ENCODE results near the gene BBS2.
A peak's percentile ranks its signal among the peaks of the same experiment; 100 is the strongest.

BBS2 gene, protein sequence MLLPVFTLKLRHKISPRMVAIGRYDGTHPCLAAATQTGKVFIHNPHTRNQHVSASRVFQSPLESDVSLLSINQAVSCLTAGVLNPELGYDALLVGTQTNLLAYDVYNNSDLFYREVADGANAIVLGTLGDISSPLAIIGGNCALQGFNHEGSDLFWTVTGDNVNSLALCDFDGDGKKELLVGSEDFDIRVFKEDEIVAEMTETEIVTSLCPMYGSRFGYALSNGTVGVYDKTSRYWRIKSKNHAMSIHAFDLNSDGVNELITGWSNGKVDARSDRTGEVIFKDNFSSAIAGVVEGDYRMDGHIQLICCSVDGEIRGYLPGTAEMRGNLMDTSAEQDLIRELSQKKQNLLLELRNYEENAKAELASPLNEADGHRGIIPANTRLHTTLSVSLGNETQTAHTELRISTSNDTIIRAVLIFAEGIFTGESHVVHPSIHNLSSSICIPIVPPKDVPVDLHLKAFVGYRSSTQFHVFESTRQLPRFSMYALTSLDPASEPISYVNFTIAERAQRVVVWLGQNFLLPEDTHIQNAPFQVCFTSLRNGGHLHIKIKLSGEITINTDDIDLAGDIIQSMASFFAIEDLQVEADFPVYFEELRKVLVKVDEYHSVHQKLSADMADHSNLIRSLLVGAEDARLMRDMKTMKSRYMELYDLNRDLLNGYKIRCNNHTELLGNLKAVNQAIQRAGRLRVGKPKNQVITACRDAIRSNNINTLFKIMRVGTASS

GRCh38 chr16:56519459-56520250, at the start of gene BBS2:
Gene BBS2 (minus strand): TSS chr16:56520024. CDS start chr16:56519862, 162 bp downstream.
- DNase-seq (ENCODE audit: low read depth in 2 of 2), result peak; percentile 86 to 87

GRCh38 chr16:56564793-56565477, 45.1 kb upstream of the BBS2 start, which contains the start of gene MT4:
Gene MT4 (plus strand): TSS chr16:56565073. CDS start chr16:56565129, 56 bp downstream.
- DNase-seq (ENCODE audit: low read depth in 2 of 2), result no peak

GRCh38 chr16:56561126-56561525, 41.3 kb upstream of the BBS2 start:
- DNase-seq (ENCODE audit: low read depth in 2 of 2), result no peak

DNA sequence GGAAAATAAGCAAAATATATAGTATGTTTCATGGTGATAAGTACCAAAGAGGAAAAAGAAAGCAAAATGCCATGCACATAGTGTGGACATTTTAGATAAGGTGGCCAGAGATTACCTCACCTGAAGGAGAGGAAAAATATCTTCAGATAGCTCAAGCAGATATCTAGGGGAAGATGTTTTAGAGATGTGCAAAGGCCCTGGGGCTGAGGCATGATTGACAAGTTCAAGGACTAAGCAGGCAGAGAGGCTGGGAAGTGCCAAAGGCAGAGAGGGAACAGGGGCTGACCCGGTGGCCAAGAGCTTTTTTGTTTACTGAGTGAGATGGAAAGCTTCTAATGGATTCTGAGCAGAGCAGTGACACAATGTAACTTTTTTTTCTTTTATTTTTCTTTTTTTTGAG, 40.6 kb upstream of the BBS2 start:
- no peak for DNase-seq (ENCODE audit: low read depth in 2 of 2)

DNA sequence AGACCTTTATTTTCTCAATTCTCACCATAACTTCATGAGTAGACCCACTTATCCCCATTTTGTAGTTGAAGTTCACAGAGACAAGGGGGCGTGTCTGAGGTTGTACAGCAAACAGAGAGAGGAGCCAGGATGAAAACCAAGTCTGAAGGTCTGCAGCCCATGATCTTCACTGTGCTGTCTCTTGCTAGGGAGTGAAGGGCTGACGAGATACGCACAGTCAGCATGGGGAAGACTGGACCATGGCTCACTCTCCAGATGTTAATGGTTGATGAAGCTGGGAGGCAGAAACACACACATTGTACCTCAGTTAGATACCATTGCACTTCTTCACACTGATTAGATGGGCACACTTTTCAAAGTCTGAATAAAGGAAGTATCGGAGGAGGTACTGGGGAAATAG, 39.3 kb upstream of the BBS2 start:
- no peak for DNase-seq (ENCODE audit: low read depth in 2 of 2)

DNA sequence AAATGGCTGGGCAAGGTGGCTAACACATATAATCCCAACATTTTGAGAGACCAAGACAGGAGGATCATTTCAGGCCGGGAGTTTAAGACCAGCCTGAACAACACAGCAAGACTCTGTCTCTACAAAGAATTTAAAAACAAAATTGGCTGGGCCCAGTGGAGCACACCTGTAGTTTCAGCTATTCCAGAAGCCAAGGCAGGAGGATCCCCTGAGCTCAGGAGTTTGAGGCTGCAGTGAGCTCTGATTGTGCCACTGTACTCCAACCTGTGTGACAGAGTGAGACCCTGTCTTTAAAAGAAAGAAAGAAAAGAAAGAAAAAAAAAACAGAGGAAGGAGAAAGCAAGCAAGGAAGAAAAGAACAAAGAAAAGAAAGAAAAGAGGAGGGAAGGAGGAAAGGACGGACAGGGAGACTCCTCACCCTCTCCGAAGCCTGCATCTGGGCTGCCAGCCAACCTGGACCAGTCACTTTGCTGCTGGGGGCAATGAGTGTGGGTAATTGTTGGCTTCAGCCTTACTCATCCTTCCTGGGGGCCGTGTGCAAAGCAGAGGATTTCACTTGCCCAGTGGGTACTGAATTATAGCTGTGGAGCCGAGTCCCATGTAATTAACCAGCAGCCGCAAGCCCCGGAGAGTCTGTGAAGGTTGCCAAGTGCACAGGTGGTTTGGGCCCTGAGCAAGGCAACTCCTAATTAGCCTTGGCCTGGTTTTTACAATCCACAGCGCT, 38.4 kb upstream of the BBS2 start:
- no peak for DNase-seq (ENCODE audit: low read depth in 2 of 2)

DNA sequence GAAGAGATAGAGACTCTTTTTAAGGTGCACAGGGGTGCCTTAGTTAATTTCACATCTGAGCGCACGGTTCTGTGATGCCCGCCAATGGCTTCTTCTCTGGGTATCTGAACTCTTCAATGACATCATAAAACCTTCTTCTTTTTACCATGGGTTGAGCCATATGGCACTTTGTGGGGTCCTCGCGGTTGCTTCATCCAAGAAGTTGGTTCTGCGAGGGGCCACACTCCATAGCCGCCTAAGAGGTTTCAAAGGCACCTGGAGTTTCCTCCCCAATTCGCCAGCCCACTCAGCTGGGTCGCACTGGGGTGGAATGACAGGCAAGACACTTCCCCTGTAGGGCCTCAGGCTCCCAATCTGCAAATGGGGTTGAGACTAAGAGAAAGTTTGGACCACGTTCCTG, 34.6 kb upstream of the BBS2 start:
- DNase-seq (ENCODE audit: low read depth in 2 of 2), result no peak

DNA sequence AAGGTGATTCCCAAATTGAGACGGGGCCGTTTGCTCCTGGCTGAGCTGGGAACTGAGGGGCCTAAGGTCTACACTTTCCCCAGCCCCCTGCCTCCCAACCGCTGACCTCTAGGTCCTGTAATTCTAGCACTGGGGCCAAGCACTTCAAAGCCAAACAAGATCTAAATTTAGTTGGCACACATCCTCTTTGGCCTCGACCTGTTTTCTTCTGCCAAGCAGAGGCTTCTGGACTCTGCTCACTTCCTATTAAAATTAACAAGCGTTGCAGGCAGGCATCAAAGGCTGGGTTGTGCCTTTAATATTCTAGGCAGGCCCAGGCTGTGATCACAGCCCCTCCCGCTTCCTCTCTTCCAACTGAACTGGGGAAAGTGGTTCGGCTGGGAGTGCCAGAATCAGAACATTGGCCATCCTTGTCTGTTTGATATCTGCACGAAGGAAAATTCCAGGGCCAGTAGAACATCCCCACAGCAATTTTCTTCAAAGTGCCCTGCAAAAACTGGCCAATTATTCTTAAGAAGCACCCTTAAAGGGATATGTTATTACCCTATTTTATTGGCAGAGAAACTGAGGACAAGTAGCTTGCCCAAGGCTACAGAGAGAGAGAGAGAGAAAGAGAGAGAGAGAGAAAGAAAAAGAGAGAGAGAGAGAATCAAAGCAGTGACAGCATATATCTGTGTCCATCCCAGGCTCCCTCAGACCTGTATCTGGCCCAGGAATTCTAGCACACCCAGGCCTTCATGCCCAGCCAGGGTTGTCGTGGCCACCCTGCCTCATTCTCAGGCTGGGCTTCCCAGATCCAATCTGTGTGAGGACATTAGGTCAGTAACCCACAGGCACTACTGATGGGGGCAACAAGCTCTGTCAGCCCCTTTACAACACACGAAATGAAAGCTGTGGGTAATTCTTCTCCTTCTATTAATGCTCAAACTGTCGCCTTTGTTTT, 32.2 kb upstream of the BBS2 start:
- DNase-seq (ENCODE audit: low read depth in 2 of 2), result no peak

- DNase-seq (ENCODE audit: low read depth in 2 of 2), result peak in 1 of 2 donors; percentile 2
Measured at GRCh38 chr16:56549744-56550385, 30.0 kb upstream of the BBS2 start.

- DNase-seq (ENCODE audit: low read depth in 2 of 2), result no peak
Measured at GRCh38 chr16:56549161-56549560, 29.3 kb upstream of the BBS2 start.

GRCh38 chr16:56547949-56548567, 28.2 kb upstream of the BBS2 start:
- no peak for DNase-seq (ENCODE audit: low read depth in 2 of 2)

GRCh38 chr16:56547120-56547948, 27.5 kb upstream of the BBS2 start:
- no peak for DNase-seq (ENCODE audit: low read depth in 2 of 2)

DNA sequence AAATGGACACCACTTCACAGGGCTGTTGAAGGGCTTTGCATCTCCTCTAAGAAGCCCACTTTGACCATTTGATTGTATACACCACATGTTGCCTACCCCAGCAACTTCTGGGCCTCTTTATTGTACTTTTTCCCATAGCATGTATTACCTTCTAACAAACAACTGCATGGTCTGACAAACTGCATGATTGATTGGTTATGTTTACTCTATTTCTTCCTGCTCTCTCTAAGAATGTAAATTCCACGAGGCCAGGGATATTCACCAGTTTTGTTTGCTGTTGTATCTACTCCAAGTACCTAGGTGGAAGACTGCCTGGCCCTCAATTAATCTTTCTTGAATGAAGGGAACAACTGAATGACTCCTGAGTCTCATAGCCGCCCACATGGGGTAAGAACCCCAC, 22.2 kb upstream of the BBS2 start:
- DNase-seq (ENCODE audit: low read depth in 2 of 2), result no peak

DNA sequence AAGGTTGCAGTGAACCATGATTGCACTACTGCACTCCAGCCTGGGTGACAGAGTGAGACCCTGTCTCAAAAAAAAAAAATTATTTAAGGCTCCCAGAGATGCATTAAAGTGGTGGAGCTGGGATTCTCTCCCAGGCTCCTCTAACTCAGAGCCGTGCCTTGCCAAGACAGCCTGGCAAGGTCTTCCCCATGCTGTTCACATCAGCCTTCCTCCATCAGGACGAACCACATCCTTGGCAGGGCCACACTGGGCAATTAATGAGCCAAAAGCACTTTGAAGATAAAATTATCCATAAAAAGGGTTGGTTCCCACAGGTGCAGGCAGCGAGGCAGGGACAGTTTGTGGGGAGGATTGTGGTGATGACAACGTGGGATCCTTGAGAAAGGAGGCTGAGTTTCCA, 19.8 kb upstream of the BBS2 start:
- no peak for DNase-seq (ENCODE audit: low read depth in 2 of 2)

DNA sequence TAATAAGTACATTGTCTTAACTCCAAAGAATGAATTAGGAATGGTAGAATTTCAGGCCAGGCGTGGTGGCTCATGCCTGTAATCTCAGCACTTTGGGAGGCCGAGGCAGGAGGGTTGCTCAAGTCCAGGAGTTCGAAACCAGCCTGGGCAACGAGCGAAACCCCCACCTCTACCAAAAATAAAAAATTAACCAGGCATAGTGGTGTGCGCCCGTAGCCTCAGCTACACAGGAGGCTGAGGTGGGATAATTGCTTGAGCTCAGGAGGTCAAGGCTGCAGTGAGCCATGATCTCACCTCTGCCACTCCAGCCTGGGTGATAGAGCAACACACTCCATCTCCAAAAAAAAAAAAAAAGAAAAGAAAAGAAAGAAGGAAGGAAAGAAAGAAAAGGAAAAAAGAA, 18.5 kb upstream of the BBS2 start:
- DNase-seq (ENCODE audit: low read depth in 2 of 2), result no peak

DNA sequence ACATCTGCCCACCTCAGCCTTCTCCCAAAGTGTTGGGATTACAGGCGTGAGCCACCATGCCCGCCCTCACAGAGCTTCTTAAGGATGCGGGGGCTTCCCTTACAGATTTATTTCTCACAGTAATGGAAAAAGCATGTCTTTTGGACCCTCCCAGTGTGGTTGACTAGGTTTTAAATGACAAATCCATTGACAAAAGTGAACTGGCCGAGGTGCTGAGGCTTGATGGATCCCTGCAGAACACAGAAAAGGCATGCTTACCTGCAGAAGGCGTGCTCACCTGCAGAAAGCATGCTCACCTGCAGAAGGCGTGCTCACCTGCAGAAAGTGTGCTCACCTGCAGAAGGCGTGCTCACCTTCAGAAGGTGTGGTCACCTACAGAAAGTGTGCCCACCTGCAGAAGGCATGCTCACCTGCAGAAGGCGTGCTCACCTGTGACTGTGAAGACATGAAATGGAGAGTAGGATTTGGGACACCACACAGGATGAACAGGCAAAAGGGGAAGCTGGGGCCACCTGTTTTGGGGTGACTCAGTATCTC, 15.1 kb upstream of the BBS2 start:
- no peak for DNase-seq (ENCODE audit: low read depth in 2 of 2)

GRCh38 chr16:56532714-56533113, 12.9 kb upstream of the BBS2 start:
- no peak for DNase-seq (ENCODE audit: low read depth in 2 of 2)

DNA sequence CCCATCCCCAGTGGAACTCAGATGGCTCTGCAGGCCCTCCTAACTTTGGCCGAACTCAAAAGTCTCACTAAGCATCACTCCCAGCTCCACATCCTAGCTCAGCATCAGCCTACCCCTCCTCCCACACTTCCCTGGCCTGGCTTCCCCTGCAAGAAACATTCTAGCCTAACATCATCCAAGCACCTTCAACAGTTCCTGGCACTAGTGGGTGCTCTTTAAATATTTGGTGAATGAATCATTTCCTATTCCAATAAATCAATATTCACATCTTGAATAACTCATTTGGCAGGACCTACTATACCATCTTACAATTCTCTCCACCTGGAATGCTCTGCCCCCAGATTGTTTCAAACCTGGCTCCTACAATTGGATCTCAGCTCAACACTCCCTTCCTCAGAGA, 11.0 kb upstream of the BBS2 start:
- no peak for DNase-seq (ENCODE audit: low read depth in 2 of 2)

All from stimulated activated CD8-positive, alpha-beta memory T cell treated with anti-CD3 and anti-CD28 coated beads, Interleukin-15, amount 100 ng/mL, for 48 hours (primary cell).